Ectodermal cell (in vitro differentiated cells): ENCODE results near the gene SFXN3.

ENCODE experiments used
- H3K27ac ChIP-seq: 2 replicates; pipeline ENCODE4 v1.7.0; 2013; ENCODE audit warnings: mild to moderate bottlenecking, low read depth, low read length; ENCODE audit not compliant: insufficient read depth, poor library complexity, severe bottlenecking
- H3K27me3 ChIP-seq: 2 replicates; pipeline ENCODE4 v1.7.0; 2013; ENCODE audit warnings: mild to moderate bottlenecking, low read length; ENCODE audit not compliant: insufficient read depth, control insufficient read depth, poor library complexity, severe bottlenecking
- H3K36me3 ChIP-seq: one replicate; pipeline ENCODE4 v1.7.0; 2013; ENCODE audit warnings: low read length; ENCODE audit not compliant: control insufficient read depth, insufficient read depth
- H3K4me1 ChIP-seq: one replicate; pipeline ENCODE4 v1.7.0; 2013; ENCODE audit warnings: low read length; ENCODE audit not compliant: control insufficient read depth, insufficient read depth
- H3K4me3 ChIP-seq: 2 replicates; pipeline ENCODE4 v1.7.0; 2013; ENCODE audit warnings: low read depth, low read length, control low read depth; ENCODE audit not compliant: insufficient read depth
- H3K9me3 ChIP-seq: 2 replicates; pipeline ENCODE4 v1.7.0; 2013; ENCODE audit warnings: mild to moderate bottlenecking, low read length, moderate library complexity; ENCODE audit not compliant: control insufficient read depth
- WGBS, 2 experiments: methylation state at CpG; one replicate each; pipeline ENCODE4 v1.1.7; 2013; ENCODE audit warnings: missing lambda C conversion rate in 2 of 2; 5-methylcytosine and 5-hydroxymethylcytosine counted together

The SFXN3 gene

DNA sequence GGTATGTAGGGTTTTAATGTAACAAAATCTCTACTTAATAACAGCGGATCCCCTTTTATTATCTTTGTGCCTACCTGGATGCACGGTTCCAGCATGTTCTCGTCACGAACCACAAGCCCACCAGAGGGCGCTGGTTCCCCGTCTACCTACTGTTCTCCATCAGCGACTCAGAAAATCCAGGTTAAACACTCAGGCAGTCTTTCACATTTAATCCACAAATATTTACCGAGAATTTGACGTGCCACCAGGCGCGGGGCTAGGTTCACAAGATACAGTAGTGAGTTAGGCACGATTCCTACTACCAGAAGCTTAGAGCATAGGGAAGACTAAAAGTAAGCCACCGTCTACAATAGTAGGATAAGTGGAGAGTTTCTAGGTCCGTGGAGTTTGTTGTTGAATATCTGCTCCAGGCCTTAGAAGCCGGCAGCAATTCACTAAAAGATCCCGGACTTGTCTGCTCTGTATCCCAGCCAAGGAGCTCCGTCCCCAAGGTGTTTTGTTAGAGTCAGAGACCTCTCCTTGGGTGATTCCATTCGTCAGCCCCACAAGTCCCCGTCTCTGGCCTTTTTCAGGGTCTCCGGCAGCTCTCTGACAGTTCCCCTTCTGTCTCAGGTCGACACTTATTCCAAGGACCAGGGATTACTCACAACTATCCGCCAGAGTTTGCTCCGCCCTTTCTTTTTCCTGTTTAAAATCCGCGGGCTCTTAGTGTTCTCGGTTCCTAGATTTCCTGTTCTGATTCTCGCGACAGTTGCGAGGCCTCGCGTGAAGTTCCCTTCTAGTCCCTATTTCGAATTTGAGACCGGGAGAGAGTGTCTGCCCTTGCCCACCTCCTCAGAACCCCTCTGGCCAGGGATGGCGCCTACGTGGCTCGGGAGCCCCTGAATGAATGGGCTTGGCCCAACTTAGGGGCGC lies 29.3 kb downstream of the SFXN3 start:
- Histone ChIP-seq H3K4me1 (peaks cover 27% of the 10 kb centered on the region), H3K27ac (peak overlapping the region; percentile 47), H3K4me3 (peak overlapping the region; percentile 90), H3K36me3 (no peaks in the 10 kb centered on the region), H3K9me3 (no peaks in the 10 kb centered on the region), H3K27me3 (peaks cover 43% of the 10 kb centered on the region)
- 0% methylated on average over 37 of the region's 37 CpGs for WGBS, 2 experiments

DNA sequence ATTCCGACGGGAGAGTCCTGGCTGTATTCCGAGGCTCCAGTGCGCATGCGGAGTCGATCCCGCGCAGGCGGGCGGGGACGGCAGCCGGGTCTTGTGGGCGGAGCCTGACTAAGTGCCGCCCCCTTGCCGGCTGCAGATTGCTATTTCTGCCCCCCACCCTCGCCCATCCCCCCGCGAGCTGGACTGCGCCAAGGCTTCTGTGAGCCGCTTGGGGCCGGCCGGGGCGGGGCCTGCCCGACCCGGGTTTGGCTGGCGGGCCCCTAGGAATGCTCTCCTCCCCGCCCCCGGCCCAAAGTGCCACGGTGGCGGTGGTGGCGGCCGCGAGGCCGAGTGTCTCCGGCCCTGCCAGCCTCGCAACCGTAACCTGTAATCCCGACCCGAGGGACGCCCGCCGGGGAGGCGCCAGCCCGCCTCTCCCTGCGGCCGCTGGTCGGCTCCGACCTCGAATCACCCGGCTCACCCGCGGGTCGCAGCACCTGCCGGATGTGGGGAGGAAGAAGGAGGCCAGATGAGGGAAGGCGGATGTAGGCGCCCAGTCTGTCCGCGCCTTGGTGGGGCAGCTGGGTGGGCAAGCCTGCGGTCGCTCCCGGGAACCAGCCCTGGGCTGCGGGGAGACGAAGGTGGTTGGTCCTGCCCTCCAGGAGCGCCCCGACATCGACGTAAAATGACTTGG lies 30.1 kb downstream of the SFXN3 start:
- WGBS, 2 experiments = 0 to 1% methylated on average over 67 of the region's 67 CpGs
- no peaks in the 10 kb centered on the region for H3K9me3 ChIP-seq
- H3K27me3 ChIP-seq = peaks cover 51% of the 10 kb centered on the region
- H3K4me3 ChIP-seq = peak overlapping the region; percentile 90
- H3K36me3 ChIP-seq = no peaks in the 10 kb centered on the region
- H3K4me1 ChIP-seq = peaks cover 30% of the 10 kb centered on the region
- peak overlapping the region; percentile 84 for H3K27ac ChIP-seq

DNA sequence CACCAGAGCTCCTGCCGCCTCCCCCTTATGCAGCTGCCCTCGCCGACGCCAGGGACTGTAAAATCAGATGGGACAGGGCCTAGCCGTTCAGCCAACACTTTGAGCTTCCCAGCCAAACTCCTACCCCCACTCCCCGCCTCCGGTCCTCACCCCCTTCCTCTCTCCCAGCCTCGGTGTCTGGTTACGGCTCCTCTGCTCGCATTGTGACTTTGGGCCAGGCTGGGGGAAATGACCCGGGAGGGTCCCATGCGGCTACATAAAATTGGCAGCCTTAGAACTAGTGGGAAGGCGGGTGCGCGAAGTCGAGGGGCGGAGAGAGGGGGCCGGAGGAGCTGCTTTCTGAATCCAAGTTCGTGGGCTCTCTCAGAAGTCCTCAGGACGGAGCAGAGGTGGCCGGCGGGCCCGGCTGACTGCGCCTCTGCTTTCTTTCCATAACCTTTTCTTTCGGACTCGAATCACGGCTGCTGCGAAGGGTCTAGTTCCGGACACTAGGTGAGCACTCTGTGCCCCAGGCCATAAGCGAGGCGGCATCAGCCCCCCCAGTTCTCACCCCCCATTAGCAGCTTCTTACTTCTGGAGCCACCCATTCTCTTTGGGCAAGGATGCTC lies 30.7 kb downstream of the SFXN3 start, which contains the start of gene KAZALD1:
Gene KAZALD1, plus strand, starts transcription at position 366 of the 608 bp plus-strand sequence. CDS start 604 bp downstream, outside the sequence.
- H3K9me3 ChIP-seq = no peaks in the 10 kb centered on the region
- H3K27me3 ChIP-seq = peaks cover 57% of the 10 kb centered on the region
- 2% methylated on average over 31 of the region's 31 CpGs for WGBS, 2 experiments
- peak within 1 kb of the TSS; percentile 84 for H3K27ac ChIP-seq
- H3K4me1 ChIP-seq = peaks cover 36% of the 10 kb centered on the region
- no peaks in the 10 kb centered on the region for H3K36me3 ChIP-seq
- peak within 1 kb of the TSS; percentile 90 for H3K4me3 ChIP-seq

DNA sequence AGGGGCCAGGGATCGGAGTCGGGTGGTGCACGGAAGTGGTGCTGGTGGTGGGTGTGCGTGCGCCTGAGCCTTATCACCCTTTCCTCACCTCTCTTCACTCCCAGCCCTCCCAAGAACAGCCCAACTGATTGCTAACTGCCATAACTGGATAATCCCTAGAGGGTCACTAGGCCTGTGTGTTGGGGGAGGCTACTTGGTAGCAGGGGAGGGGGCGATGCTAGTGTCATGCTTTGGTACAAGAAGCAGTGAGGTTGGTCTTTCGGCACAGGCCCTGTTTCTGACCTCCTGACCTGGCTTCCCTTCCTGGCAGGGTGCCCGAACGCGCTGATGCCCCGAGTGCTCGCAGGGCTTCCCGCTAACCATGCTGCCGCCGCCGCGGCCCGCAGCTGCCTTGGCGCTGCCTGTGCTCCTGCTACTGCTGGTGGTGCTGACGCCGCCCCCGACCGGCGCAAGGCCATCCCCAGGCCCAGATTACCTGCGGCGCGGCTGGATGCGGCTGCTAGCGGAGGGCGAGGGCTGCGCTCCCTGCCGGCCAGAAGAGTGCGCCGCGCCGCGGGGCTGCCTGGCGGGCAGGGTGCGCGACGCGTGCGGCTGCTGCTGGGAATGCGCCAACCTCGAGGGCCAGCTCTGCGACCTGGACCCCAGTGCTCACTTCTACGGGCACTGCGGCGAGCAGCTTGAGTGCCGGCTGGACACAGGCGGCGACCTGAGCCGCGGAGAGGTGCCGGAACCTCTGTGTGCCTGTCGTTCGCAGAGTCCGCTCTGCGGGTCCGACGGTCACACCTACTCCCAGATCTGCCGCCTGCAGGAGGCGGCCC lies 31.4 kb downstream of the SFXN3 start:
- Histone ChIP-seq H3K4me1 (peaks cover 37% of the 10 kb centered on the region), H3K9me3 (no peaks in the 10 kb centered on the region), H3K27ac (no peak overlapping the region), H3K36me3 (no peaks in the 10 kb centered on the region), H3K27me3 (peaks cover 64% of the 10 kb centered on the region), H3K4me3 (peak overlapping the region; percentile 90)
- 1 to 2% methylated on average over 62 to 63 of the region's 63 CpGs for WGBS, 2 experiments

DNA sequence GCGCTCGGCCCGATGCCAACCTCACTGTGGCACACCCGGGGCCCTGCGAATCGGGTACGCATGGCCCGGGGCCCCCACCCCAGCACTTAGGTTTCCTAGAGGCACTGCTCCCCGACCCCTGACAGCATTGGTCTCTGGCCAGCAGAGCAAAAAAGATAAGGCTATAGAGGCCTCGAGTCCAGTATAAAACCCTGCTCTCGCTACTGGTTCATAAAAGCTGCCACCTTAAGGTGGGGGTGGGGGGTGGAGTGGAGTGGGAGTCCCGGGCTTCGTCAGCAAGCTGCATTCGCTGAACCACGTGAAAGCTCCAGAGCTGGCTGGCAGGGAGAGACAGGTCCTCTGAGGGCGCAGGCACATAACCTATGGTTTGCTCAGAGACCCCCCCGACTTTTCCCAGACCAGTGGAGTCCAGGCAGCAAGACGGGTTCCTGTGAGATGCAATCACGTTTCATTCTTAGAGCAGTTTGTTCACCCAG lies 32.1 kb downstream of the SFXN3 start:
- peak overlapping the region; percentile 90 for H3K4me3 ChIP-seq
- H3K9me3 ChIP-seq = no peaks in the 10 kb centered on the region
- H3K27me3 ChIP-seq = peaks cover 69% of the 10 kb centered on the region
- 8 to 9% methylated on average over 19 of the region's 19 CpGs for WGBS, 2 experiments
- peaks cover 37% of the 10 kb centered on the region for H3K4me1 ChIP-seq
- H3K27ac ChIP-seq = no peak overlapping the region
- H3K36me3 ChIP-seq = no peaks in the 10 kb centered on the region

DNA sequence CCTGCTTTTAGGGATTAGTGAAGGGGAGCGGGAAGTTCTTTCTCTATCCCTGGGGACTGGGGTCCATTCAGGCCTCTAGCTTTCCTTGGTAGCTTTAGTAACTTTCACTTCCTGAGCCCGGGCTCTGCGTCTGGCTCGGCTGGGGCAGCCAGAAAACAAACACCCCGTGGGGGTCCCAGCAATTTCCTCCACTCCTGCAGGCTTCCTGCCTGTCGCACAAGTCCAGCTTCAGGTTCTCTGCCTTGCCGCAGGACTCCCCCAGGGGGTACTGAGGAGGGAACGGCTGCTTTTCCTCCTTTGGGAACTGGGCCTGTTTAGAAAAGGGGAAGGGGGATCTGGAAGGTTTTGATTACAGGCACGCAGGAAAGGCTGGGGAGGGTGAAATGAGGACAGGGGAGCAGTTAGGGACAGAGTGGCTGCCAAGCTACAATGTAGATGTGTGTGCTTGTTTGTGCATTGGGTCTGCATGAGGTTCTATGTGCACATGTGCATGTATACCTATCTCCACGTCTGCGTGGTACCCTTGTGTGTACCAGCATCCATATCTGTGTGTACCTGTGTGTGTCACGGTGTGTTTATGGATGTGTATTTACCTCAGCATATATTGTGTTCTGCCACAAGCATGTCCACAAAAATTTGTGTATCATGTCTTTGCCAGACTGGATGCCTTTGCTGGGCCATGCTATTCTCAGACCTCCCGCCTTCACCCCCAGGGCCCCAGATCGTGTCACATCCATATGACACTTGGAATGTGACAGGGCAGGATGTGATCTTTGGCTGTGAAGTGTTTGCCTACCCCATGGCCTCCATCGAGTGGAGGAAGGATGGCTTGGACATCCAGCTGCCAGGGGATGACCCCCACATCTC lies 32.7 kb downstream of the SFXN3 start:
- Histone ChIP-seq H3K27me3 (peaks cover 69% of the 10 kb centered on the region), H3K36me3 (no peaks in the 10 kb centered on the region), H3K27ac (no peak overlapping the region), H3K4me1 (peaks cover 37% of the 10 kb centered on the region), H3K9me3 (no peaks in the 10 kb centered on the region), H3K4me3 (no peak overlapping the region)
- 24 to 26% methylated on average over 15 of the region's 15 CpGs for WGBS, 2 experiments

DNA sequence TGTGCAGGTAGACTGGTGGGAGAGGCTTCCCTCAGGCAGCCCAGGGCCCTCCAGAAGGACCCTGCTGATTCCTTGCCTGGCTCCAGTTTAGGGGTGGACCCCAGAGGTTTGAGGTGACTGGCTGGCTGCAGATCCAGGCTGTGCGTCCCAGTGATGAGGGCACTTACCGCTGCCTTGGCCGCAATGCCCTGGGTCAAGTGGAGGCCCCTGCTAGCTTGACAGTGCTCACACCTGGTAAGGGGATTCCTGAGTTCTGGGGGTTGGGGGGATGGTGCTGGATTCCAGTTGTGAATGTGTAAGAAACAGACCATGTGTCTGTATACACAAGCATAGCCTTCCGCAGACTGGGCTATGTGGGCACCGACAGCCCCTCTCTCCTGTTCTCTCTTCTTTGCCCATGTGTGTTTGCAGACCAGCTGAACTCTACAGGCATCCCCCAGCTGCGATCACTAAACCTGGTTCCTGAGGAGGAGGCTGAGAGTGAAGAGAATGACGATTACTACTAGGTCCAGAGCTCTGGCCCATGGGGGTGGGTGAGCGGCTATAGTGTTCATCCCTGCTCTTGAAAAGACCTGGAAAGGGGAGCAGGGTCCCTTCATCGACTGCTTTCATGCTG lies 33.5 kb downstream of the SFXN3 start:
- Histone ChIP-seq H3K27ac (no peak overlapping the region), H3K36me3 (no peaks in the 10 kb centered on the region), H3K4me3 (no peak overlapping the region), H3K4me1 (peaks cover 35% of the 10 kb centered on the region), H3K9me3 (no peaks in the 10 kb centered on the region), H3K27me3 (peaks cover 69% of the 10 kb centered on the region)
- WGBS, 2 experiments = 83 to 84% methylated on average over 9 of the region's 9 CpGs

DNA sequence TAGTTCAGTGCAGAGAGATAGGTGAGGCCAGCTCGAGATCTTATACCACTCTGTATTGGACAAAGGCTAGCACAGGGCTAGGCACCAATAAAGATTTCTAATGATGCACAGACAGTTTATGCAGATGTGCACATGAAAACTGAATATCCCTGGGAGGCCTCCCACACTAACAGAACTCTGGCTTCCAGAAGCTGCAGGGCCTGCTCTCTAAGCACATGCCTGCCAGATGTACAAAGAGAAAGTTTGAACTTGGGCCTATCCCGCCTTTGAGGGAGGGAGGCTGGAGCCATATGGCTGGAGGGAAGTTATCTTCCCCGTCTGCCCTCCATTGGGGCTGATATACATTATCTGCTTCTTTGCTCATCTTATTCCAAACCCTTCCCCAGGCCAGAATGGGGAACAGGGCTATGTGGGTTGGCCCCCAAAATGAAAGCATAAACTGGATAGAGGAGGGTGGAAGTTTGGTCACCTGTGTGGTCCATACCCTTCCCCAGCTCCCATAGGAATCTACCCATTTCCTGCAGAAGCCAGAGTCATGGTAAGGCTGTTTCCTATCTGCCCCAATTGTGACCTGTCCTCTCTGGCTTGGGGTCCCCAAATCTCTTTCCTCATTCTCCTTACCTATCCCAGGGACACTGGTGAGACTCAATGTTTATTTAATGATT lies 34.6 kb downstream of the SFXN3 start:
- Histone ChIP-seq H3K36me3 (no peaks in the 10 kb centered on the region), H3K4me3 (no peak overlapping the region), H3K27ac (no peak overlapping the region), H3K4me1 (peaks cover 32% of the 10 kb centered on the region), H3K27me3 (peaks cover 69% of the 10 kb centered on the region), H3K9me3 (no peaks in the 10 kb centered on the region)
- WGBS, 2 experiments = 55 to 82% methylated on average over 2 to 3 of the region's 3 CpGs
